Loucy (cell line): ENCODE data around the gene ELMO3.

Experiments
- EZH2phosphoT487 ChIP-seq: fragments of 200-600 bp; IDR thresholded peaks from 2 replicates; pipeline ENCODE4 v1.6.1; 2018; ENCODE audit warnings: antibody characterized with exemption, mild to moderate bottlenecking, moderate library complexity, borderline replicate concordance
- TF ChIP-seq, protein P1 (sequence below): fragments of 200-600 bp; sonication (generic); conservative IDR thresholded peaks from 2 replicates; pipeline ENCODE4 v1.5.1; 2014; ENCODE audit warnings: mild to moderate bottlenecking, antibody characterized with exemption, low read length

DNA sequence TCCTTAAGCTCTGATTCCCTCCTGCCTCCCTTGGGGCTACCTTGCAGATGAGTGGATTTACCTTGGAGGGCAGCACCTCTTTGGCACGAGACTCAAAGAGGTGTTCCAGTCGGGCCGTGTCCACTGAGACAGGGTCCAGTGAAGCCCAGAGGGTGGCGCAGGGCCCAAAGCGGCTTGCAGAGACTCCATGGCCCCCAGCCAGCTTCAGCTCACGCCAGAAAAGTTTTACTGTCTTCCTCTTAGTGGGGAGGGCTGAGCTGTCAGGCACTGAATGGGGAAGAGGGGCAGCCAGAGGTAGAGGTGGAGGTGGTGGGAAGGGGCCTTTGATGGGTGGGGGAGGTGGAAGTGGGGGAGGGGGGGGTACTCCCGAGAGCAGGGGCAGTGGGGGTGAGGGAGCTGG is 34.7 kb downstream of the ELMO3 start:
- TF ChIP-seq, protein P1, sequence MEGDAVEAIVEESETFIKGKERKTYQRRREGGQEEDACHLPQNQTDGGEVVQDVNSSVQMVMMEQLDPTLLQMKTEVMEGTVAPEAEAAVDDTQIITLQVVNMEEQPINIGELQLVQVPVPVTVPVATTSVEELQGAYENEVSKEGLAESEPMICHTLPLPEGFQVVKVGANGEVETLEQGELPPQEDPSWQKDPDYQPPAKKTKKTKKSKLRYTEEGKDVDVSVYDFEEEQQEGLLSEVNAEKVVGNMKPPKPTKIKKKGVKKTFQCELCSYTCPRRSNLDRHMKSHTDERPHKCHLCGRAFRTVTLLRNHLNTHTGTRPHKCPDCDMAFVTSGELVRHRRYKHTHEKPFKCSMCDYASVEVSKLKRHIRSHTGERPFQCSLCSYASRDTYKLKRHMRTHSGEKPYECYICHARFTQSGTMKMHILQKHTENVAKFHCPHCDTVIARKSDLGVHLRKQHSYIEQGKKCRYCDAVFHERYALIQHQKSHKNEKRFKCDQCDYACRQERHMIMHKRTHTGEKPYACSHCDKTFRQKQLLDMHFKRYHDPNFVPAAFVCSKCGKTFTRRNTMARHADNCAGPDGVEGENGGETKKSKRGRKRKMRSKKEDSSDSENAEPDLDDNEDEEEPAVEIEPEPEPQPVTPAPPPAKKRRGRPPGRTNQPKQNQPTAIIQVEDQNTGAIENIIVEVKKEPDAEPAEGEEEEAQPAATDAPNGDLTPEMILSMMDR = no peak
- TF ChIP-seq EZH2phosphoT487 = no peak
